Stimulated activated CD8-positive, alpha-beta memory T cell treated with anti-CD3 and anti-CD28 coated beads, Interleukin-7, amount 100 ng/mL, for 1 hour (primary cell): Measurements from ENCODE around the gene LIME1.

ENCODE experiments used
- DNase-seq, 2 donors: peaks; one replicate each; pipeline ENCODE4 v3.0.0-alpha.2; 2020; ENCODE audit warnings: low read depth in 2 of 2

The LIME1 gene

DNA sequence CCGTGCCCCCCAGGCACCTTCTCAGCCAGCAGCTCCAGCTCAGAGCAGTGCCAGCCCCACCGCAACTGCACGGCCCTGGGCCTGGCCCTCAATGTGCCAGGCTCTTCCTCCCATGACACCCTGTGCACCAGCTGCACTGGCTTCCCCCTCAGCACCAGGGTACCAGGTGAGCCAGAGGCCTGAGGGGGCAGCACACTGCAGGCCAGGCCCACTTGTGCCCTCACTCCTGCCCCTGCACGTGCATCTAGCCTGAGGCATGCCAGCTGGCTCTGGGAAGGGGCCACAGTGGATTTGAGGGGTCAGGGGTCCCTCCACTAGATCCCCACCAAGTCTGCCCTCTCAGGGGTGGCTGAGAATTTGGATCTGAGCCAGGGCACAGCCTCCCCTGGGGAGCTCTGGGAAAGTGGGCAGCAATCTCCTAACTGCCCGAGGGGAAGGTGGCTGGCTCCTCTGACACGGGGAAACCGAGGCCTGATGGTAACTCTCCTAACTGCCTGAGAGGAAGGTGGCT lies 39.1 kb upstream of the LIME1 start:
- no peak for DNase-seq

DNA sequence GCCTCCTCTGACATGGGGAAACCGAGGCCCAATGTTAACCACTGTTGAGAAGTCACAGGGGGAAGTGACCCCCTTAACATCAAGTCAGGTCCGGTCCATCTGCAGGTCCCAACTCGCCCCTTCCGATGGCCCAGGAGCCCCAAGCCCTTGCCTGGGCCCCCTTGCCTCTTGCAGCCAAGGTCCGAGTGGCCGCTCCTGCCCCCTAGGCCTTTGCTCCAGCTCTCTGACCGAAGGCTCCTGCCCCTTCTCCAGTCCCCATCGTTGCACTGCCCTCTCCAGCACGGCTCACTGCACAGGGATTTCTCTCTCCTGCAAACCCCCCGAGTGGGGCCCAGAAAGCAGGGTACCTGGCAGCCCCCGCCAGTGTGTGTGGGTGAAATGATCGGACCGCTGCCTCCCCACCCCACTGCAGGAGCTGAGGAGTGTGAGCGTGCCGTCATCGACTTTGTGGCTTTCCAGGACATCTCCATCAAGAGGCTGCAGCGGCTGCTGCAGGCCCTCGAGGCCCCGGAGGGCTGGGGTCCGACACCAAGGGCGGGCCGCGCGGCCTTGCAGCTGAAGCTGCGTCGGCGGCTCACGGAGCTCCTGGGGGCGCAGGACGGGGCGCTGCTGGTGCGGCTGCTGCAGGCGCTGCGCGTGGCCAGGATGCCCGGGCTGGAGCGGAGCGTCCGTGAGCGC lies 38.5 kb upstream of the LIME1 start:
- DNase-seq = no peak

DNA sequence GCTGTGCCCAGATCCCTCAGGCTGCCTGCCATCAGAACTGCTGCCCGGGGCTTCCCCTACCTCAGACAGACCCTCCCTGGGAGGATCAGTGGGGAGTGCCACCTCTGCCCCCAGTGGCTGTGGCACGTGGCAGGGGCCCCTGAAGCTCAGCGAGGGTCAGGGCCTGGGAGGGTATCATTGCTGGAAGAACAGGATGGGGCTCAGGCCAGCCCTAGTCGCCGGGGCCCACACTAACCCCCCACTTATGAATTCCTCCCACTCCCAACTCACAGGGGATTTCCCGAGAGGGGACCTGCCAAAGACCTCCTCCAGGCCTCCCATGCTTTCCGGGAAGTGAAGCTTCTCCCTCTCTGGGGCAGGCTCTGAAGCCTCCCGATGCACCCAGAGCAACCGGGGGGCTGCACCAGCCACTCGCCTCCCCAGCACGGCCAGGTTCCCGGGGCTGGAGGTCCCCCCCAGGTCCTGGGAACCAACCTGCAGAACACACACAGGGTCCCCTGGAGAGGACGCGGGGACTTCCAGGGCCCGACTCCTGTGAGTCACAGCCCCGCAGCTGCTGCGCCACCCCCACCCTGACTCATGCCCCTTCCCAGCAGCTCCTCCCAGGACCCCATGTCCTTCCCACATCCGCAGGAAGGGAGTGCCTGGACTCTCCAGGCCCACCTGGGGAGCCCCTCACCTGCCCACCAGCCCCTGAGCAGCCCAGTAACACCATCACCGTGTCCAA lies 37.6 kb upstream of the LIME1 start:
- no peak for DNase-seq

DNA sequence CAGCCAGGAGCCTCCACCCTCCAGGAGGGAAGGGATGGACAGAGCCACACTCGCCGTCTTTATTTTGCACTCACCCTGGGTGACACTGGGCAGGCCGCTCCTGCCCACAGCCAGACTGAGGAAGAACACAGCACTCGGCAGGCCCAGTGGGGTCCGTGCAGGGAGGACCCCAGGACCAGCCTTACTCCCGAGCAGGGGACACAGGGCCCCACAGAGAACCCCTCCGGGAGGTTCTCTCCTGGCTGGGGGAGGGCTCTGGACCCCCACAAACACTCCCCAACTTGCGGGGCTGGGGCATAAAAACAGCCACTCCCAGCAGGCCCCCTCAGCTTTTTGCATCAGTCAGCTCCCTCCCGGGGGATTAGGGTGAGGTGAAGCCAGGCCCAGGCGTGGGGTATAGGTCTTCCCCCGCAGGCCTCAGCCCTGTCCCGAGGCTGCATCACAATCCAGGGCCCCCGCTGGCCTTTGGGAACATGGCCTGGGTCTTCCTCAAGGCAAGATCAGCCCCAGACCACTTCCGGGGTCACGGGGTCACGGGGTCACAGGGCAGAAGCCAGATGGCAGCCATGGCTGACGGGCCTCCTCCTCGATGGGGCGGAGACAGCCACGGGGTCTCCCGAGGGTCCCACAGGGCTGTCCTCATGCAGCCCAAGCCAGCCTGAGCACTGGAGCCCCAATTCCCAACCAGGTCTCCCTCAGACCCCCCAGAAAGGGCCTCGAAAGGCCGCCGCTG lies 36.8 kb upstream of the LIME1 start:
- DNase-seq = no peak

DNA sequence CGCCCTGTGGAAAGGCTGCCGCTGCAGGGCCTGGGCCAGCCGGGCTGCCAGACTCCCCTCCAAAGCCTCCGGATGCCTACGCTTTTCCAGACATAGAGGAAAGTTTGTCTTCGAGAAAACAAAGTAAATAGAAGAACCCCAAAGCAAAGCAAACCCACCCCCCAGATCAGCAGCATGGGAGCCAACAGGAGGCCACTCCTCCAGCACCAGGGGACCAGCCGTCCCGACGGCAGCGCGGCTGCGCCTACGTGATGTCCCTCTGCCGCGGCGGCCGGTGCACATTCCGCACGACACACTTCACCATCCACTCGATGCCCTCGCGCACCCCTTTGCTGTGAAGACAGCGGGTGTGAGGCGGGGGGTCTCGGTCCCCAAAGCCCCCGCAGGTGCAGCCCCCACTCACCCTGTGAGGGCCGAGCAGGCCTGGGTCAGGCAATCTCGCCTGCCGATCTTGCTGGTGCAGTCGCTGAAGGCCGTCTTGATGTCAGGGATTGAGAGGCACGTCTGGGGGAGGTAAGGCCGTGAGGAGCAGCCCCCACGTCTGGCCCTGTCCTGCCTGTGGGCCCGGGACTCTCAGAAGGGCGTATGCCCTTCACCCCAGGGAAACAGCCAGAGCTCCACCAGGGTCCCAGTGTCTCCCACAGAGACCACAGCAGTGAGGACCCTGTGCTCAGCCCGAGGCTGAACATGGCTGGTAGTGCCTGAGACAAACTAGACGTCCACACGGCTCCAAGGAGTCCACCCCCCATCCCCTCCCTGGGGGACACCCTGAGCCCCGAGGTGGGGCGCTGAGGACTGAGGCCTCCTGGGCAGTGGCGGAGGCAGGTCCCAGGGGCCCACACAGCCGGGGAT lies 36.0 kb upstream of the LIME1 start:
- DNase-seq = no peak

DNA sequence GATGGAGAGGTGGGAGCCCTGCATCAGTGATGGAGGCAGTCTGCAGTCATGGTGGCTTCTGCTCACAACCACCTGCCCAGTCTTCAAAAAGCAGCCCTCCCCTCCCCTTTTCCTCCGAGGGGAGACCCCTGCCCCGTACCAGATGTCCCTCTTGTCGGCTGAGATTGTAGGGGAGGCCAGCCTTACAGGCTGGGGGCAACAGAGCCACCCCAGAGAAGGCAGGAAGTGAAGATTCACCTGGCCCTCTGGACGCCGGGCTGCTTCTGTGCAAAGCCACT lies 35.5 kb upstream of the LIME1 start:
- DNase-seq = no peak

DNA sequence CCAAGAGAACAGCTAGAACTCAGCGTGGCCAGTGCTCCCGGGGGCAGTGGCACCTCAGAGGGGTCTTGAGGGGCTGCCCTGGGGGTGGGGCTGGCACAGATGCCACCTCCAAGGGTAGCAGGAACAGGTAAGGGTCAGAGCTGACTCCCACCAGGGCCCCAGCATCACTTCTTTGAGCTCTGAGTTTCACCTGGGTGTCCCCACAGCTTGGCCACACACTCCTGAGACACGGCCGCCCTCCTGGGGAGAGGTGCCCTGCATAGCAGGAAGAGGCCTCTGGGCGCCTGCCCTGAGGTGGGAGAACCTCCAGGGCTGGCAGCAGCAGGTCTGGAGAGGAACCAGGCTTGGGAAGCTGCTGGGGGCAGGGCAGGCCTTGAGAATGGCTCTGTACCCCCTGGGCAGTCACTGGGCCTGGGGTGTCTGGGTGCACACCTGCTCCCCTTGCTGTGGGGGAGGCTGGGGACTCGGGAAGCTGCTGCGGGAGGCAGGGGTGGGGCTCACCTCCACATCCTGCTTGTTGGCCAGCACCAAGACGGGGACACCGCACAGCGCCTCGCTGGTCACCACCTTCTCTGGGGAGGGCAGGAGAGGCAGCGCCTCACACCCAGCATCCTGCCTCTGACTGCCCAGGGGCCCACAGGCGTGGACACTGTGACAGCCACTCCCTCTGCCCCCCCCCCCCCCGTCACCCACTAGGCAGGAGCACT lies 35.0 kb upstream of the LIME1 start:
- no peak for DNase-seq

DNA sequence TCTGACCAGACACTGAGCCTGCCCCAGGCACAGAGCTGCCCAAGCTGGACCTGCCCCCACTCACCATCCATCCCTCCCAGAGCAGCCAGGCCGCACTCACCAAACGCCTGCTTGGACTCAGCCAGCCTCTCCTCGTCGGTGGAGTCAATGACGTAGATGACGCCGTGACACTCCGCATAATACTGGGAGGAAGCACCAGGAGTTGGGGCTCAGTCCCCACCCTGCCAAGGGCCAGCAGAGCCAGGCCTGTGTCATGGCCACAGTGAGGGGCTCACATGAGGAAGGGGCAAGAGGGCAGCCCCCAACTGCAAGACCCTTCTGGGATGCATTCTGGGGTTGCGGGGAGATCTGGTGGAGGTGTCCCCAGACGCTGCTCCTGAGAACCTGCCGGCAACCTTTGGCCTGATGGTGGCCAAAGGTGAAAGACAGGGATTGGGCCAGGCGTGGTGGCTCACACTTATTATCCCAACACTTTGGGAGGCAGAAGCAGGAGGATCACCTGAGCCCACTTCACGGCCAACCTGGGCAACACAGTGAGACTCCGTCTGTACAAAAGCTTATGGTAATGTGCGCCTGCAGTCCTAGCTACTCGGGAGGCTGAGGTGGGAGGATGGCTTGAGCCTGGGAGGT lies 34.3 kb upstream of the LIME1 start:
- no peak for DNase-seq

DNA sequence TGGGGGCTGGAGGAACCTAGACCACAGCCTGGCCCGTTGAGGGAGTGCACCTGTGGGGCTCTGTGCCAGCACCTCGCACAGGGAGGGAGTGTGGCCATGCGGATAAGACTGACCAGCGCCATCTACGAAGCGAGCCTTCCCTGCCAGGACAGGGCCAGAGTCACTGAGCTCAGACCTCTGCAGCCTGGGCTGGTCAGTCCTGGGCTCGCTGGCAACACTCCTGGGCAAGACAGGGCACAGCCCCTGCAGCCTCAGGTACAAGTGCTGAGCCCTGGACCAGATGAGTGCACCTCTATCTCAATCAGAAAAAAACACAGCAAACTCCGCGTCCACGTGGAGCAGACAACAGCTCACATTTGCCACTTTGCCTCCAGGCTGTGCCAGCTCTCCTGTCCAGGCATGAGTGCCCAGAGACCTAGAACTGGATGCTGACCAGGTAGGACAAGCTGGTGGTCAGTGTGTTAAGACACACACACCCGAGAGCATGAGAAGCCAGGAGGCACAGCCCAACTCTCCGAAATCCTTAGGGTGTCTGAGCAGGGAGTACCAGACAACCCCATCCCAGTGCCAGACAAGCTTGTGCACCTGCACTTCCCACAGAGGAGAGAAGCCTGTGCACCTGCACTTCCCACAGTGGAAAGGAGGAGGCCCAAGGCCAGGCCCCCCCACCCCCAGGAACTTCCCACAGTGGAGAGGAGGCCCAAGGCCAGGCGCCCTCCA lies 33.6 kb upstream of the LIME1 start:
- no peak for DNase-seq

DNA sequence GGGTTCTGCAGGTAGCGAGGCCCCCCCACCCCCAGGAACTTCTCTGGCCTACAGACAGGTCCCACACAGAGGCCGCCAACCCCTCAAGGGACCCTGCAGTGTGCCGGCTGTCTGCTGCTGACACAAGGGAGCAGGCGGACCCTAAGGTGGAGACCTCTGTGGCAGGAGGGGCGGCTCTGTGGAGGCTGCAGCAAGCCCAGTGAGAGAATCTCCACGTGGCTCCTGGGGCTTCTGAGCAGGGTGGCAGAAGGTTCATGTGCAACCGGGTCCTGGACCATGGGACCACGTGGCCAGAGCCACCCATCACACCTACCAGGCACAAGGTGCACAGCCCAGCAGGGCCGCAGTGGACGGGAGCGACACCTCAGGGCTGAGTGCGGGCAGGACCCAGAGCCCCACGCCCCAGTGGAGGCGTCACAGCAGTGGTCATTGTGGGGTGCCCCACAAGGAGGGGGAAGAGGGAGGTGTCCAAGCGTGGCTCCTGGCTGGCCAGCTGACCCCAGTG lies 32.9 kb upstream of the LIME1 start:
- no peak for DNase-seq

DNA sequence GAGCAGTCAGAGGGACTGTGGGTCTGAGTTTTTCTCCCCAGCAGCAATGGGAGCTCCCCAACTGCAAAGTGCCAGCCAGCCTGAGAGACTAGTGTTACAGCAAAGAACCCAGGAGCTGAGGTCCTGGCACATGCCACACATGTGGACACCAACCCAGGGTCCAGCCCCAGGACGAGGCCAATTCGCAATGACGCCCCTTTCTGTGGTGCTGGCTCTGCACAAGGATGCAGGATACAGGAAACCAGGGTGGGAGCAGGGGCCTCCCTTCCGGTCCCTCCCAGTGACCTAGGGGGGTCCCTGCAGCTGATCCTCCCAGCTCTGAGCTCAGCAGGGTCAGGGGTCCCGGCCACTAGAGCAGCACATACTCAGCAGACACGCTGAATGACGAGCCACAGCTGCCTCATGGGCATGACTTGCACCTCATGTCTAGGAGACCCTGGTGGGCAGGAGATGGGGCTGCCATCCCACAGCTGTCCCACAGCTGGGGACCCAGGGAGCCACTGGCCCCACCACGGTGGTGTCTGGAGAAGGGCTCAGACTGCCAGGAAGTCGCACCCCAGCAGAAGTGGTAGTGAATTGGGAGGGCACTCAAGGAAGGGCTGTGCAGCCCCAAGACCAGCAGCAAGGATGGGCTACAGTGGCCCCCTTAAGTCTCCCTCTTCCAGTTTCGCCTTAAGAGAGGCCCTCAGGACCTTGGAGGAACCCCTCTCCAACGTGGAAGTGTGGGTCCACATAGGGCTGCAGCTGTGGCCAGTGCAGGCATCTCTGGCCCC lies 32.3 kb upstream of the LIME1 start:
- no peak for DNase-seq

DNA sequence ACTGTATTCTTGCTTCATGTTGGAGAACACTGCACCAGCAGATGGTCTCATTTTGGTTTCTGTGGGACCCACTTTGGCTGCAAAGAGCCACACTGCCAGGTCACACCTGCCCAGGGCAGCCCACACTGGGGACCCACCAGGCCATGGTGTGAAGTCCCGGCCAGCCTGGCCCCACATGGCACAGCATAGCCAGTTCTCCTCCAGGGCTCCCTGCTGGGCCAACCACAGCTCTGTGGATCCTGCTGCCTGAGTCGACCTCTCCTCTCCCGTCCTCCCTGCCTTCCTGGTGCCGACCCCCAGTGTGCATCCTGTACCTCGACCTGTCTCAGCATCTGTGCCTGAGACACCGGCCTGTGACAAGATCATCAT lies 31.7 kb upstream of the LIME1 start:
- DNase-seq = no peak

DNA sequence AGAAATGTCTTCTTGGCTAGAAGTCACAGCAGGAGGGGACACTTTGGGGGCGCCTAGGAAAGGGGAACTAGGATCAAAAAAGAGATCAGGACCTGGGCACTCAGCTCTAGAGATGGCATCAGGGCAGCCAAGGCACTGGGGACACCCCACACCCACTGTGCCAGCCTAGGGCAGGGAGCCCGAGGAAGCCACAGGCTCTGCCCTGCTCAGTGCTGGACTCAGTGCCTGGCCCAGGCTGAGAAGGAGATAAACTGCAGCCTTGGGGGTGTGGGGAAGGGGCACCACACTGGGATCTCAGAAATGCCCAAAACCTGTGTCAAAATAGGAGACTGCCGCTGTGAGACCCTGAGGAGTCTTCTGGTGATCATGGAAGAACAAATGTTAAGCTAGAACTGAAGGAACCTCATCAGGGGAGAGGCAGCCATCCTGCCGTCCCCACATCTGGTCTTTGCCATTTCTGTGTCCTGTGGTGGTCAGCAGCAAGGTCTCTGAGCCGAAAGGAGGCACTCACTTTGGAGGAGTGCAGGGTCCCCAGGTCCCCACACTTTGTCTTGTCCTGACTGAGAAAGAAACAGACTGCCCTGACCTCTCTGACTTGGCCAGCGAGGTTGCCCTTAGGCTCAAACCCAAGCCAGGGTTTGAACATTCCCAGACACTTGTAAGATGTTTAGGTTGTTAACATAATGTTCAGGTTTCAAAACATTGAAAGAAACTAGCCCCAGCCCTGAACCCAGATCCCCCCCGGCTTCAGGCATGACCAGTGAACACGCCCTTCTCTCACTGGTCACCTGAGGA lies 31.0 kb upstream of the LIME1 start:
- no peak for DNase-seq

DNA sequence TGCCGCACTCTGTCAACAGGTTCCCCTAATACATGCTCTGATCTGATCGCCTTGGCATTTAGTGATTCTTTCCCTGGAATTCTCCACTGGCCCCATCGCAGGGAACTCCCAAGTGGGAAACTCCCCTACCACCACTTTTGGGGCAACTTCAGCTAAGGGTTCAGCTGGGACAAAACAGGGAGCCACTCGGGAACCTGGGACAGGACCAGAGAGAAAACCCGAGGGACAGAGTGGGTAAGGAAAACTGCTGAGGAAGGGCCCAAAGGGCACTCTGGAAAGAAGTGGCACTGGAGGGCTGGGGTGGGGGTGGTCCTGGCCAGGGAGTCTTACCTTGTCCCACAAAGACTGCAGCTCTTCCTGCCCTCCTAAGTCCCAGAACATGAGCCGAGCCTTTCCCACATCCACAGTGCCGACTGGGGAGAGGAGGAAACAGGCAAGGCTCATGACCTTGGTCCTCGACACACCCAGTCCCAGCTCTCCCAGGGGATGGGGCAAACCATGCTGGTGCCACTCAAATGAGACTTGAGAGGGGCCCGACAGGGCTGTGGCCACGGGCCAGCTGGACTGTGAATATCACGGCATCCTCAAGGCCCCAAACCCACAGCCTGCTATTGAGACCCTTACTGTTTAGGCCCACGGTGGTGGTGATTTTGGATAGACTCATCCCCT lies 30.3 kb upstream of the LIME1 start:
- DNase-seq = no peak

DNA sequence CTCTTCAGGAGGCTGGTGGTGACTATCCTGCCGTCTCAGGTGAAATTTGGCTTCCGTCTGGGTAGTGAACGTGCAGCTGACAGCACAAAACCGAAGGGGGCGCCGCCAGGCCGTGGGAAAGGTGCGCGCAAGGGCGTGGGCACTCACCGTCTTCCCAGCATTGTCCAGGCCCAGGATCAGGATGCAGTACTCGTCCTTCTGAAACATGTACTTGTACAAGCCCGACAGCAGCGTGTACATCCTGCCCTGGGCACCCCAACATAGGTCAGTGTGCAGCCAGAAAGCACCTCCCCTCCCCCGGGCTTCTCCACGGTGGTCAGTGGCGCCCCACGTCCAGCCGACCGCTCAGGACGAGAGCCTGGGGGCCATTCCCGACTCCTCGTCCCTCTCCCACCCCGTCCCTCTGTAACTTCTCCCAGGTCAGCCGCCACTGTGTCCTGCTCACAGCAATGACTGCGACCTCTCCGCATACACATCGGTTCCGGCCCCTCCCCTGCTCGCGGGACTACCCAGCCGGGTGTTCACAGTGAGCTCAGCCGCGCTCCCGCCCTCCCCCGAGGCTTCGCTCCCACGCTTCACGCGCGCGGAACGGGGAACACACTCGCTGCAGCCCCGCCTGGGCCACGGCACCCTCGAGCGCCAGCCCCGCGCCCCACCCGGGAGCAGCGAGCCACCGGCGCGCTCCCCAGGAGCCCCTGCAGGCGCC lies 29.5 kb upstream of the LIME1 start:
- DNase-seq = peak in 1 of 2 donors; percentile 29

DNA sequence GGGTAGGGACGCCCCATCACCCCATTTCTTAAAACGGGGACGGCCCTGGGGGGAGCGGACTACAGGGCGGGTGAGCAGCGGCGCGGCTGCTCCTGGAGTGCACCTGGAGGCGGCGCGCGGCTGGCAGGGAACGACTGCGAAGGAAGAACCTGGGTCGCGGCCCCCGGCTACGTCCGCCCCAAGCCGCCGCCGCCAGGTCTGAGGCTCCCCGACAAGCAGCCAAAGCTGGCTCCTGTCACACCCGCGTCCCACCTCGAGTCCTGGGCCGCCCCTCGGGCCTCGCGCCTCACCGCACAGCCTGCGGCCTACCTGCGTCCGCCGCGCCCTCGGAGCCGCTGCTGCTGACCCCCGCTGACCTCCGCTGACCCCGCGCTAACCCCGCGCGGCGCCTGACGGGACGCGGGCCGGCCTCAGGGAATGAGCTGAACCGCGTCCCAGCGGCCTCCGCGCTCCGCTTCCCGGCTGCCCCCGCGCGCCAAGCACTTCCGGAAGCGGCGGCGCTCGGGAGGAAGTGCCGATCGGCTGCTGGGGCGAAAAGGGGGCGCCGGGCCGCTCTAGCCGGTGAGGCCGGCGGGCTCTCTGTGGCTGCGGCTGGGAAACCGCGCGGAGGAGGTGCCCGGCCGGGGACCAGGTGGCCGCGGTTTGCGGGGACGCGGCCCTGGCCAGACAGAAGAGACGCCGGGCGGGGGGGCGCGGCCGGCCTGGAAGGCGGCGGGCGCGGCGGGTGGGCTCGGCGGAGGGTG lies 28.7 kb upstream of the LIME1 start, which contains the start of the genes ARFRP1 and ZGPAT:
Gene ARFRP1 (minus strand): TSS at position 419 of the 743 bp plus-strand sequence. CDS start 885 bp downstream, outside the sequence.
Gene ZGPAT (plus strand): TSS at position 482 of the 743 bp plus-strand sequence. CDS start 542 bp downstream, outside the sequence.
- DNase-seq = peak; percentile 73 to 74
